ENCODE measurements around the gene PICK1.

The PICK1 gene

DNA sequence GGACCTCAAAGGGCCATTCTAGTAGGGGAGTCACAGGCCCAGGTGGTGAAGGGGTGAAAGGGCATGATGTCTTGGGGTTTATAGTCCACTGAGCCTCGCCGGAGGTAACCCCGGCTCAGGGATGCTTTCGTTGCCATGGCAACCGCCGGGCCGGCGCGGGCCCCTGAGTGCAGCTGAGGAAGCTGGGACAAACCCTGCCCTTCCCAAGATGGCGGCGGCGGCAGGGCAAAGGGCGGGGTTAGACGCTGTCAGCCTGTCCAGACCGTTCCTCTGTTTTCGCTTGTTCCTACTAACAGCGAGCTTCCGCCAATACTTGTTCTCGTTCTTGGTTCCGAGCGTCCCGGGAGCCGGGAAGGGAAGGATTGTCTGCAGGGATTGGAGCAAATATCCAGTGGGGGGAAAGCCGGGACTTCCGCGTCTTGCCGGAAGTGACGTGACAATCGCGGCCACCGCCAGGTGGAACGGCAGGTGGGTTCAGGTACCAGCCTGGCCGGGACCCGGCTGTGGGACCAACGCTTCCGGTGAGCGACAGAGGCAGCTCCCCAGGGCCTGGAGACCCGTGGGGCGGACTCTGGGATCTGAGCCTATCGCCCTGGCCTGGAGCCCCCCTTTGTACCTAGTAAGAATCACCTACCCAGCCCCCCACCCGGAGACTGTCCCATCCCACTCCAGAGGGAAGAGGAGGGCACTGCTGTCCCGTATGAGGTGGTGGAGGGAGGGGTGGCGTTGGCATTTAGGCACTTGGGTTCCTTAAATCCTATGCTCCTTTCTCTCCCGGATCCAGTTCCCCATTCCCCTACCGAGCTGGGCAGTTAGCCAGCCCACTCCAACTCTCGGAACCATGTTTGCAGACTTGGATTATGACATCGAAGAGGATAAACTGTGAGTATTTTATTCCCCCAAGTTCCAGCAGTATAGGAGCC lies at the start of gene PICK1:
TSS of gene PICK1 (plus strand) at position 436 of the 923 bp plus-strand sequence. CDS start at position 842, 406 bp downstream.
- DNase-seq, result peak; percentile 75

- DNase-seq, result no peak
Observed at GRCh38 chr22:38009000-38009806, 48.0 kb upstream of the PICK1 start.

GRCh38 chr22:38012604-38013072 lies 44.6 kb upstream of the PICK1 start:
- no peak for DNase-seq

GRCh38 chr22:38014083-38014482 lies 43.1 kb upstream of the PICK1 start:
- DNase-seq, result no peak

- no peak for DNase-seq
Observed at GRCh38 chr22:38016182-38017151, 40.7 kb upstream of the PICK1 start.

DNA sequence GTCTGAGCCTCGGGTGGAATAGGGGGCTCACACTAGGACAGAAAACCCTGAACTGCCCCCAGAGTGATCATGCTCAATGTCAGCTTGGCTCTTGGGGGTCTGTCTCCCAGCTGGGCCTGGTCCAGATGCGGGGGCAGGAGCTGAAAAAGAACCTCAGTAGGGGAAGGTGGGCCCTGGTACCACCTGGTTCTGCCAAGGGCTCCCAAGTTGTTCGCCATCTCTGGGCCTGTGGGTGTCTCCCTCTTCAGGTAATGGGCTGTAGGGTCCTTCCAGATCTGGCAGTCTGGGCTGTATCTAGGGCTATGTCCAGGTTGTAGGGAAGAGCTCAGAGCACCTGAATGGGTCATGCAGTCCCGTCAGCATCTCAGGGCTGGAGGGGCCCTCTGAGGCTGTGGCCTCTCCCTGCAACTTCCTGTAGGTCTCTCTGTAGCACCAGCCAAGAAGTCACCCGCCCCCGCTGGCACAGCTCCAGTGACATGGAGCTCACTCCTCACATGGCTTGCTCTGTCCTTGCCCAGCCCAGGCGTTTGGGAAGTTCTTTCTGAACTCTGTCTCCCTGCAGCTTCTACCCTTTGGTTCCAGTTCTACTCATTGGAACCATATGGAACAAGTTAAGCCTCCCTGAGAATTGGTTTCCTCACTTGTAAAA lies 39.8 kb upstream of the PICK1 start:
- peak; percentile 71 for DNase-seq

DNA sequence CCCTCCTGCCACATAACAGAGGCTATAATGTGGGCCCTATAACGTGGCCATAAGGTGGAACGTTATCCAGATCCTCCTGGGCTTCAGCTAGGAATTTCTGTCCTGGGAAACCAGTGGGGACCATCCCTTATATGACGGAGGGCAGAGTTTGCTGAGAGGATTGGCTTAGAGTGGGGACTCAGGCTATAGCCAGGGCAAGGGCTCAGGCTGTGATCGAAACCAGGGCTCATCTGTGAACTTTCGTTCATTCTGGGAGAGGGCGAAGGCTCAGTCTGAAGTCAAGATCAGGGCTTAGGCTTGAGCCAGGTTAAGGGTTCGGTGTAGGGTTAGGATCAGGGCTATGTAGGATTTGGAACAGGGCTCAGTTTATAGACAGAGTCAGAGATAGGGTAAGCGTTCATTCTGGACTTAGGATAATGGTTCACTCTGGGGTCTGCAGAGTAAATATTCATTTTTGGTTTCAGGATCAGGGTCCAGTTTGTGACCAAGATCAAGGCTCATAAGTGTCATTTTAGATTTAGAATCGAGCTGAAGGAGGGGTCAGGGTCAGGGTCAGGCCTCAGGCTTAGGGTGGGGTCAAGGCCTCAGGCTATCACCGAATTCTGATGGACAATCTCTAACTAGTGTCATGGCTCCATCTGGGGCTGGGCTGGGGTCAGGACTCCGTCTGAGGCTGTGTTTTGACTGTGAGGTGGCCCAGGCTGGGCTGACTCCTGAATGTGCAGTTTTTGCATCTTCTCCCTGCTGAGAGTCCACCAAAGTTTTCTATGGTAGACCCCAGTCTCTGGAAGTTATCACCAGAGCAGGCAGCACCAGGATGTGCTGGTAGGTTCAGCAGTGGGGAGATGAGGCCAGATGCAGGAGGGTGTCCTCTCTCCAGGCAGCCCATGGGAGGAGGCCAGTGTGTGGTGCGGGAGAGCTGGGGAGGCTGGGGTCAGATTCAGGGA lies 39.0 kb upstream of the PICK1 start:
- DNase-seq, result no peak

- no peak for DNase-seq
Observed at GRCh38 chr22:38018938-38019827, 38.0 kb upstream of the PICK1 start.

GRCh38 chr22:38021206-38021605 lies 36.0 kb upstream of the PICK1 start:
- no peak for DNase-seq

- DNase-seq, result no peak
Observed at GRCh38 chr22:38023045-38023444, 34.2 kb upstream of the PICK1 start.

DNA sequence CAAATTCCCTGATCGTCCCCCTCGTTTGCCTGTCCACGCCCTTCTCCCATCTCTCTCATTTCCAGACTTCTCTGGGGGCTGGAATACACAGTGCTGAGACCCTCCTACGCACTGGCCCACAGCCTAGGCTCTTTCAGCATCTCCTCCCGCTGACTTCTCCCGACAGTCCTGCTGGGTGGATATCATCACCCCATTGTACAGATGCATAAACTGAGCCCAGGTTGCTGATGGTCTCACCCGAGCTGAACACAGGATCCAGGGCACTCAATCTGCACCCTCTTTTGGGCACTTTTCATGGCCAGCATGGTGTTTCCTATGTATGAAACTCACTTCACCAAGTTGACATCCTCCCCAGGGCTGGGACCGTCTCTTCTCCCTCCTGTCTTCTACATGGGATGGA lies 31.7 kb upstream of the PICK1 start:
- DNase-seq, result no peak

GRCh38 chr22:38026130-38027111 lies 30.8 kb upstream of the PICK1 start:
- no peak for DNase-seq

DNA sequence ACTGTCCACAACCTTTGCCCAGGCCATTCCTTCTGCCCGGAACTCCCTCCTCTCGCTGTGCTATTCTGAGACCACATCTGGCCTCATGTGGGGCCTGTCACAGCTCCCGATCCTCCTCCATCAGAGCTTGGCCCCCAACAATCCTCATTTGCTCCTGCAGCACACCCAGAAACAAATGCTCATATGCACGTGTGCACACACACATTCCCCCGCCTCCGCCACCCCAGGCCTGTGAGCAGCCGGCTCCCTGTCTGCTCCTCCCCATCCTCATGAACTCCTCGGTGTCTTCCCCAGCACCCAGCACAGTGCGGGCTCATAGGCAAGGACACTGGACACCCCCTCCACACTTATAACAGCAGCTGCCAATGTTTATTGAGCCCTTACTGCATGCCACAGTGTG lies 29.7 kb upstream of the PICK1 start:
- no peak for DNase-seq

GRCh38 chr22:38028344-38029130 lies 28.7 kb upstream of the PICK1 start:
- no peak for DNase-seq

- no peak for DNase-seq
Observed at GRCh38 chr22:38029370-38029769, 27.8 kb upstream of the PICK1 start.

DNA sequence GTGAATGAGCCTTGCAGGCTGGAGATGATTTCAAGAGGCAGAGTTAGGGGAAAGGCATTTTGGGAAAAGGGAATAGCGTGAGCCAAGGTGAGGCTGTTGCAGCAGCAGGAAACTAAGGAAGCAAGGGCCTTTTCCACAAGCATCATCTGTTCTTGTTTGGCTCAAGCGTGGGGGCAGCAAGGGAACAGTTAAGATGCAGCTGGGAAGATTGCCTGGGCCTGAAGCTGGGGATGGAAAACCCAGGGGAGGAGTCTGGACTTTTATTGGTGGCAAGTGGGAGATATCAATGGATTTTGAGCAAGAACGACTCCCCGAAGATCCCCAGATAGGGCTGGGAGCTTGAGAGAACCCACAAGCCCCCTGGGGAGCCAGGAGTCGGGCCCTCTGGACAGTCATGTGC lies 27.3 kb upstream of the PICK1 start:
- no peak for DNase-seq

- DNase-seq, result no peak
Observed at GRCh38 chr22:38030311-38031133, 26.7 kb upstream of the PICK1 start.
